Ovary (tissue), 3 donors: Measurements from ENCODE around the gene P2RY8.

Source experiments
- EP300 ChIP-seq: sonication (generic); formaldehyde crosslinking; IDR thresholded peaks from one replicate; pipeline ENCODE4 v1.6.1; 2017; ENCODE audit warnings: antibody characterized with exemption
- POLR2A ChIP-seq: fragments of 450-650 bp; IDR thresholded peaks from one replicate; pipeline ENCODE4 v1.6.1; 2017; ENCODE audit warnings: antibody characterized with exemption, mild to moderate bottlenecking, moderate library complexity
- TF ChIP-seq, protein P1 (sequence below), 3 donors: fragments of 450-650 bp in 2 of 3; fragments of 200-600 bp in 1 of 3; IDR thresholded peaks; one replicate each; pipeline versions ENCODE4 v1.5.1 to v1.8.0; 2016 to 2022; ENCODE audit warnings: antibody characterized with exemption in 3 of 3, mild to moderate bottlenecking in 1 of 3
- donor health status: DM: no; HTN: no; CAD: no.

DNA sequence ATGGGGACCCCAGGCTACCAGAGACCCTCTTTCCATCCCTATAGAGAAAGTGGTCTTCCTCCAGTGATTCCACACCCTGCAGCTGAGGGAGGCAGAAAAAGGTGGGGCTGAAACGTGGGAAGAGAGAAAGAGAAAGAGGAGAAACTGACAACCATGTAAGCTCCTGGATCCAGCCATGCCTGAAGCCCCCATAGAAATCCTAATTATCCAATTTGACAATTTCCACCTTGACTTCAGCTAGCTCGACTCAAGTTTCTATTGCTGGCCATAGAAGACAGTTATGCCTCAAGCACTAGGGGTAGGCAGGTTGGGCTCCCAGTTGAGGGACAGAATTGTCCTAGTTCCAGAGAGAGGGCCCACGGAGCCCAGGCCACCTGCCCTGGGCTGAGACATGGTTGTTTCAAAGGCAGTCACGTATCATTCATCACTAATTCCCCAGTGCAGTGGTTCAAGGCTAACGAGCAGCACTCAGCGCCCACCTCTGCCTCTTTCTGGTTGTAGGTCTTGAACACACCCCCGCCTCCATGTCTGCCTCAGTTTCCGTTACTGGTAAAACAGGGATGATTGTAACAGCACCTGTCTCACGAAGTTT is 44.5 kb downstream of the P2RY8 start:
- TF ChIP-seq EP300 (no peak), POLR2A (no peak)
- TF ChIP-seq, protein P1, sequence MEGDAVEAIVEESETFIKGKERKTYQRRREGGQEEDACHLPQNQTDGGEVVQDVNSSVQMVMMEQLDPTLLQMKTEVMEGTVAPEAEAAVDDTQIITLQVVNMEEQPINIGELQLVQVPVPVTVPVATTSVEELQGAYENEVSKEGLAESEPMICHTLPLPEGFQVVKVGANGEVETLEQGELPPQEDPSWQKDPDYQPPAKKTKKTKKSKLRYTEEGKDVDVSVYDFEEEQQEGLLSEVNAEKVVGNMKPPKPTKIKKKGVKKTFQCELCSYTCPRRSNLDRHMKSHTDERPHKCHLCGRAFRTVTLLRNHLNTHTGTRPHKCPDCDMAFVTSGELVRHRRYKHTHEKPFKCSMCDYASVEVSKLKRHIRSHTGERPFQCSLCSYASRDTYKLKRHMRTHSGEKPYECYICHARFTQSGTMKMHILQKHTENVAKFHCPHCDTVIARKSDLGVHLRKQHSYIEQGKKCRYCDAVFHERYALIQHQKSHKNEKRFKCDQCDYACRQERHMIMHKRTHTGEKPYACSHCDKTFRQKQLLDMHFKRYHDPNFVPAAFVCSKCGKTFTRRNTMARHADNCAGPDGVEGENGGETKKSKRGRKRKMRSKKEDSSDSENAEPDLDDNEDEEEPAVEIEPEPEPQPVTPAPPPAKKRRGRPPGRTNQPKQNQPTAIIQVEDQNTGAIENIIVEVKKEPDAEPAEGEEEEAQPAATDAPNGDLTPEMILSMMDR (IDR thresholded peaks at IDR 0.05), result no peak
